Upper lobe of left lung (tissue), 6 donors: Measurements from ENCODE around the gene C3orf49. TPM values are rescaled to one million over a fixed set of nuclear protein-coding genes. Genes with fewer than 3 reads are reported as not detected.

Experiments used
- ATAC-seq, 2 donors: fragments of 200-7000 bp; cut with Tn5 transposase; one replicate each; pipeline ENCODE4 v1.9.1; 2022; ENCODE audit warnings: mild to moderate bottlenecking in 2 of 2, moderate library complexity in 2 of 2; ENCODE audit not compliant: low FRiP score in 2 of 2
- DNase-seq, 2 donors: peaks; one replicate each; pipeline ENCODE4 v3.0.0-alpha.2; 2019 to 2020
- H3K27ac ChIP-seq, 4 donors: fragments of 200-600 bp; sonication (generic); one replicate each; pipeline ENCODE4 v1.5.1; 2016 to 2019
- H3K27me3 ChIP-seq, 4 donors: fragments of 200-600 bp; sonication (generic); one replicate each; pipeline ENCODE4 v1.5.1; 2017 to 2019
- H3K36me3 ChIP-seq, 4 donors: fragments of 200-600 bp; sonication (generic); one replicate each; pipeline ENCODE4 v1.5.1; 2016 to 2019
- H3K4me1 ChIP-seq, 4 donors: fragments of 200-600 bp; sonication (generic); one replicate each; pipeline ENCODE4 v1.5.1; 2018 to 2019
- H3K4me3 ChIP-seq, 4 donors: fragments of 200-600 bp; sonication (generic); one replicate each; pipeline ENCODE4 v1.5.1; 2017 to 2019; ENCODE audit warnings: mild to moderate bottlenecking in 2 of 4, moderate library complexity in 1 of 4
- H3K9me3 ChIP-seq, 4 donors: fragments of 200-600 bp; sonication (generic); one replicate each; pipeline ENCODE4 v1.5.1; 2018 to 2019
- CTCF ChIP-seq, 6 experiments: fragments of 450-650 bp in 4 of 6; fragments of 200-600 bp in 2 of 6; sonication (generic) in 2 of 6; IDR thresholded peaks; one replicate each; pipeline ENCODE4 v1.5.1; 2016 to 2019; ENCODE audit warnings: antibody characterized with exemption in 6 of 6
- EP300 ChIP-seq, 4 donors: sonication (generic); formaldehyde crosslinking; IDR thresholded peaks; one replicate each; pipeline ENCODE4 v1.5.1; 2017; ENCODE audit warnings: antibody characterized with exemption in 4 of 4, control low read depth in 2 of 4
- POLR2A ChIP-seq, 4 donors: fragments of 450-650 bp; IDR thresholded peaks; one replicate each; pipeline ENCODE4 v1.5.1; 2016 to 2017; ENCODE audit warnings: antibody characterized with exemption in 4 of 4, mild to moderate bottlenecking in 2 of 4
- POLR2AphosphoS5 ChIP-seq, 2 donors: sonication (generic); formaldehyde crosslinking; IDR thresholded peaks; one replicate each; pipeline ENCODE4 v1.5.1; 2017; ENCODE audit warnings: antibody characterized with exemption in 2 of 2
- WGBS, 2 donors: methylation state at CpG; one replicate each; pipeline ENCODE4 v1.1.5; 2017 to 2018; 5-methylcytosine and 5-hydroxymethylcytosine counted together
- total RNA-seq, 6 donors: library from RNA; depleted of rRNA in 4 of 6; stranded (reverse); fragments of >200 nt in 4 of 6; gene quantifications; one replicate each; pipeline versions ENCODE4 v1.1.0 to v1.2.1, GENCODE V29; 2016 to 2021
- donor health status: DM: no; HTN: no; CAD: no; lungs with moderate emphysema.
- donor health status: DM: no; HTN: yes; CAD: no; lungs with severe emphysema.

C3orf49 gene
- total RNA-seq, 6 donors from 2014 or later = not detected

- H3K36me3 ChIP-seq = no peaks in the 10 kb centered on the region
- H3K27ac ChIP-seq = peak overlapping the region; percentile 85 to 99 (median 92)
- peak overlapping the region in 3 of 4 donors; percentile 89 to 99 (median 96) for H3K4me3 ChIP-seq
- 28 to 29% methylated on average over 5 of the region's 5 CpGs for WGBS, 2 donors
- H3K9me3 ChIP-seq = no peaks in the 10 kb centered on the region
- no peak for TF ChIP-seq CTCF (IDR thresholded peaks at IDR 0.05)
- TF ChIP-seq POLR2A (IDR thresholded peaks at IDR 0.05) = no peak
- no peak for TF ChIP-seq EP300 (IDR thresholded peaks at IDR 0.05)
- TF ChIP-seq POLR2AphosphoS5 (IDR thresholded peaks at IDR 0.05) = no peak
- ATAC-seq (no peak), DNase-seq (no peak)
- peaks cover 7 to 19% (median 15%) of the 10 kb centered on the region in 4 donors for H3K4me1 ChIP-seq
- no peaks in the 10 kb centered on the region for H3K27me3 ChIP-seq
These were observed 43.7 kb downstream of the C3orf49 start for GRCh38 chr3:63862804-63863149.

- Histone ChIP-seq H3K4me3 (peak within 1 kb of the TSS; percentile 89 to 99 (median 97)), H3K27me3 (no peaks in the 10 kb centered on the region), H3K36me3 (no peaks in the 10 kb centered on the region), H3K9me3 (no peaks in the 10 kb centered on the region), H3K27ac (peak within 1 kb of the TSS; percentile 93 to 99 (median 96)), H3K4me1 (peaks cover 7 to 19% (median 15%) of the 10 kb centered on the region in 4 donors)
- peak; percentile 79 to 94 for ATAC-seq
- 1 to 2% methylated on average over 37 to 39 of the region's 98 CpGs for WGBS, 2 donors
- TF ChIP-seq CTCF (IDR thresholded peaks at IDR 0.05) (no peak), POLR2AphosphoS5 (IDR thresholded peaks at IDR 0.05) (no peak), POLR2A (IDR thresholded peaks at IDR 0.05) (peak in 1 of 4 donors; percentile 50), EP300 (IDR thresholded peaks at IDR 0.05) (no peak)
- DNase-seq = peak; percentile 58 to 96
These were observed 44.3 kb downstream of the C3orf49 start, which contains the start of the genes ATXN7 and THOC7 for GRCh38 chr3:63863150-63864007. Gene ATXN7 (plus strand): TSS chr3:63863867. CDS start chr3:63912599, 48,732 bp downstream. Gene THOC7 (minus strand): TSS chr3:63863805. CDS start chr3:63863790, 15 bp downstream.

GRCh38 chr3:63864008-63864964 lies 45.2 kb downstream of the C3orf49 start:
- peak; percentile 39 to 63 for ATAC-seq
- peak; percentile 55 to 91 for DNase-seq
- 0% methylated on average over 27 to 70 of the region's 93 CpGs for WGBS, 2 donors

GRCh38 chr3:63864965-63865327 lies 45.8 kb downstream of the C3orf49 start:
- TF ChIP-seq POLR2A (IDR thresholded peaks at IDR 0.05) (no peak), POLR2AphosphoS5 (IDR thresholded peaks at IDR 0.05) (no peak), EP300 (IDR thresholded peaks at IDR 0.05) (no peak), CTCF (IDR thresholded peaks at IDR 0.05) (no peak)
- H3K27ac ChIP-seq = peak overlapping the region; percentile 93 to 99 (median 96)

More at GRCh38 chr3:63864008-63864964, 45.2 kb downstream of the C3orf49 start:
- H3K4me1 ChIP-seq = peaks cover 7 to 19% (median 15%) of the 10 kb centered on the region in 4 donors
- H3K4me3 ChIP-seq = peak overlapping the region; percentile 89 to 99 (median 97)
- no peaks in the 10 kb centered on the region for H3K9me3 ChIP-seq
- H3K27ac ChIP-seq = peak overlapping the region; percentile 93 to 99 (median 96)
- H3K36me3 ChIP-seq = no peaks in the 10 kb centered on the region
- no peaks in the 10 kb centered on the region for H3K27me3 ChIP-seq
- no peak for TF ChIP-seq EP300 (IDR thresholded peaks at IDR 0.05)
- peak in 1 of 4 donors; percentile 21 for TF ChIP-seq POLR2A (IDR thresholded peaks at IDR 0.05)
- TF ChIP-seq POLR2AphosphoS5 (IDR thresholded peaks at IDR 0.05) = peak in 1 of 2 donors; percentile 4

More at GRCh38 chr3:63864965-63865327, 45.8 kb downstream of the C3orf49 start:
- 1 to 5% methylated on average over 3 of the region's 3 CpGs for WGBS, 2 donors
- peaks cover 7 to 19% (median 15%) of the 10 kb centered on the region in 4 donors for H3K4me1 ChIP-seq
- DNase-seq (no peak), ATAC-seq (no peak)
- no peaks in the 10 kb centered on the region for H3K36me3 ChIP-seq
- H3K9me3 ChIP-seq = no peaks in the 10 kb centered on the region
- peak overlapping the region; percentile 89 to 99 (median 97) for H3K4me3 ChIP-seq
- no peaks in the 10 kb centered on the region for H3K27me3 ChIP-seq
